HG03159 (cell line): ENCODE results near the gene NUDCD3.
A peak's percentile ranks its signal among the peaks of the same experiment; 100 is the strongest.

Experiments used
- ATAC-seq: cut with Tn5 transposase; IDR thresholded peaks from one replicate; pipeline ENCODE4 v1.9.1; 2021; ENCODE audit warnings: mild to moderate bottlenecking, moderate library complexity; ENCODE audit not compliant: unreplicated experiment

NUDCD3 gene

DNA sequence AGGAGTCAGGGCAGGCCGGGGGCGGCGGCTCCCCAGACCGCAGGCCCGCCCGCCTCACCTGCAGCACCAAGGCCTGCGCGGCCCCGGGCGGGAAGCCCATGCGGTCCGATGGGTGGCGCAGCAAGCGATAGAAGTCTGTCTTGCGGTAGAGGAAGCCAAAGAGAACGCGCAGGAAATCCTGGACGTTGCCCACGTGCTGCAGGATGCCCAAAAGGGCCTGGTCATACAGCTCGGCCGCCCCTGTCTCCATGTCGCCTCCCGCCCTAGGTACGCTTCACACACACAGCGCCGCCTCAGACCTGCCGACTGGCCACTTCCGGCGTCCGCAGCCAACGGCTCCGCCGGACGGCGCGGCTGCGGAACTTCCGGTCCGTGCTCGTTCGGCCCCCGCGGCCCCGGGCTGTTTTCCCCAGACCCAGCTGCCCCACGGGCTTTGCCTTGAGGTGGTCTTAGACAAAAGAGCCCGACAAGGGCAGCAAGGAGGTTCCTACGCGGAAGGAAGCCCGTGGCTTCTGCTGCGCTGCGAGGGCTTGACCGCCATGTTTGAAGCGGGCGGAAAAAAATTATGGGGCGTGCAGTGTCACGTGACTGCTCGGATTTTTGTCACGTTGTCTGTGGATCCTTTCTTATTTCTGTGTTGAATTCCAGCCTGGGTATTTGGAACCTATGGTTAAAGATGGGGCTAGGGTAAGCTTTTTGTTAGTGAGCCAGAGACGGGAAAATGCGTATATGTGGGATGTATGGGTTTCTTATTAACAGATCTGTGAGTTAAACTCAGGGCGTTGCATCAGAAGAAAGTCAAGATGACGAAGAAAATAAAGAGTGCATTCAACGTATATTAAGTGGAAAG, at the start of gene NUDCD3:
Gene NUDCD3 (minus strand): TSS at position 308 of the 850 bp plus-strand sequence. CDS start 58 bp downstream, at position 250.
- ATAC-seq, result peak; percentile 91

GRCh38 chr7:44539669-44540506, 49.4 kb upstream of the NUDCD3 start:
- ATAC-seq, result no peak

GRCh38 chr7:44538798-44539668, 48.6 kb upstream of the NUDCD3 start:
- no peak for ATAC-seq

- no peak for ATAC-seq
Observed at GRCh38 chr7:44538093-44538797, 47.8 kb upstream of the NUDCD3 start.

DNA sequence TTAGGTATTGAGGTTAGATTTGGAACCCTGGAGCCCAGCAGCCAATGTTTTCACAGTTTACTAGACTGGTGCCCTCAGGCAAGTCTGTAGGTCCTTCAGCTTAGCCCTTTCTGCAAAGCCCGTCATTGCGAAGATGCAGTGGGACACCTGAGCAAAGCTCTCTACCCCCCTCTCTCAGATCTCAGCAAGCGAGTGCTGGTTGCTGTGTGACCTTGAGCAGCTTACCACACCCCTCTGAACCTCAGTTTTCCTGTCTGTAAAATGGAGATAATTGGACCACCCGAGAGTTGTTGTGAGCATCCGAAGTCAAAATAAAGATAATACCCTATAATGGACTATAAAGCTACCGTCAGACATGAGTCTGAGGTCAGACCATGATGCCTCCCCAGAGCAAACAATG, 47.0 kb upstream of the NUDCD3 start:
- ATAC-seq, result no peak

DNA sequence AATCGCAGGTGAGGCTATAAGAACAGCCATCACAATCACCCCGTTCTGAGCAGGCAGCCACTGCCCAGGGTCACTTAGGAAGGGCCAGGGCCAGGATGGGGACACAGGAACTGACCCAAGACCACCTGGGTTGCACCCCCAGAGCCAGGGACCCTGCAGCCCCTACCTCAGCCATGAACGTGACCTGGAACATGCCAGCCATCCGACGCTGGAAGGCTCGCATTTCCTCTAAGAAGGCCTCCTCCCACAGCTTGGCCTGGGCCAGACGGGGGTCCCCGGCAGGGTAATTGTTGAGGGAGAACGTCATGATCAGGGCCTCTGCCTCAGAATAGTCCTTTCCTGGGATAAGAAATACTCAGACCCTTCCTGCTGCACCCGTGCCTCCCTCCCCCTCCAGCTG, 45.6 kb upstream of the NUDCD3 start:
- ATAC-seq, result no peak

DNA sequence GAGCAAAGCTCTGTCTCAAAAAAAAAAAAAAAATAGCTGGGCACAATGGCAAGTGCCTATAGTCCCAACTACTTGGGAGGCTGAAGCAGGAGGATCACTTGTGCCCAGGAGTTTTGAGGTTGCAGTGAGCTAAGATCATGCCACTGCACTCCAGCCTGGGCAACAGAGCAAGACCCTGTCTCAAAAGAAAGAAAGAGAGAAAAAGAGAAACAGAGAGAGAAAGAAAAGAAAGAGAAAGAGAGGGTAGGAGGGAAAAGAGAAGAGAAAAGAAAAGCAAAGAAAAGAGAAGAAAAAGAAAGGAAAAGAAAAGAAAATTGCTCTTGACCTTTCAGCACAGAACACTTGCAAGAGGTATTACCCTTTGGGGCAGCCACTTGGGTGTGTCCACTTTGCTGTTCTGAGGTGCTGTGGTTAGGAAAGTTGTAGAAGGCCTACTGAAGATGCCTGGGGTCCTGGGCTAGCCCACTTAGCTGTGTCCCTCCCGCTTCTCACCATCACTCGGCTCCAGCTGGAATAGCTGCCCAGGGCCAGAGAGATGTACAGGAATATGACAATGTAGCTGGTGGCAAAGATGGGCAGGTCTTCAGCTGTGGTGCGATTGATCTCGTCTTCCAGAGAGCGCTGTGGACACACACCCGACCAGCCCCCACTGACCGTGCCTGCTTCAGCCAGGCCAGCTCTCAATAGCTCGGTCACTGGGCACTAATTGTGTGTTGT, 45.0 kb upstream of the NUDCD3 start:
- ATAC-seq, result no peak

DNA sequence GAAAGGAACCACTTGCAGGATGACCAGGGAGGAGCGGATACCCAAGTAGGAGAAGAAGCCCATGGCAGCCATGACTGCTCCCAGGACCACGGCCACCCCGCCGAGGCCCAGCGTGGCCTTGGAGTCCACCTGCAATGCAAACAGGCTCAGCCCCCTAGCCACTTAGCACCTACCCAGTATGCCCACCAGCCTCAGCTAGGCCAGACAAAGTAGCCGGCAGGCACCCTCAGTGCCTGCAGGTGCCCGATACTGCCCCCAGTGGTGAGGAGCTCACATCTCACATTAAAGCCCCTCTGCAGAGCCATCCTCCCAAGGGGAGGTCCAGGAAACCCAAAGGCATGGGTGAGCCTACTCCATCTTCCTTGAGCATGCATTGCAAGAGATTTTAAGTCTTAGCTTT, 44.0 kb upstream of the NUDCD3 start:
- ATAC-seq, result peak; percentile 60

DNA sequence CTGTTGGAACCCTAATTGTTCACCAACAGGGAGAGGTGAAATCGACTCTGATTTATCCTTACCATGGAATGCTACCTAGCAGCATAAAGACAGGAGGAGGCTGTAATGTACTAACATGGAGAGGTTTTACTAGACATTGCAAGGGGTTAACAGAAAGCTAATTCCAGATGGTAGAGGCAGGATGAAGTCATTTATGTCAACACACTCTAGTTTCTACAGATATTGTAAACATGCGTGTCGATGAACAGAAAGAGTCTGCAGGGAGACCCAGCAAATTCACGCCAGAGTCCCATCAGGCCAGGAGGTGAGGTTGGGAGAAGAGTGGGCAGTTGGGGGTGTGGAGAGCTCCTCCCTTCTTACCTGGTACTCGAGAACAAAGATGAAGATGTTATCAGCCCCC, 43.6 kb upstream of the NUDCD3 start:
- ATAC-seq, result no peak

- ATAC-seq, result no peak
Observed at GRCh38 chr7:44533301-44534055, 43.0 kb upstream of the NUDCD3 start.

- no peak for ATAC-seq
Observed at GRCh38 chr7:44531421-44532380, 41.2 kb upstream of the NUDCD3 start.

DNA sequence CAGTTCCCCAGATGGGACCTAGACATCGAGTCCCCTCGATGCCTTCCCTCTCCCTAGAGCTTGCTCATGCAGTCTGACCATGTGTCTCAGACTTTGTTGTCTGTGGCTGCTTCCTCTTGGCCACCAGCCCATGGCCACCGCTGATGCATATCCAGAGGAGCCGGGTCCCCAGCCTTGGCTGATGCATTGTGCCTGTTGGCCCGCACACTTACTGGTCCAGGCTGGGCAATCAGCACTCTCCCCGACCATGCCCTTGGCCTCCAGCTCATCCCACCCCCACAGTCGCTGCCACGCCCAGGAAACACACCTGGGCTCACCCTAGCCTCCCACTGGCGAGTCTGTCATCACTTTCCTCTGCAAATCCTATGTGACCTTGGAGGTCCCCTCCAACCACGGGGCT, 40.5 kb upstream of the NUDCD3 start:
- no peak for ATAC-seq

- no peak for ATAC-seq
Observed at GRCh38 chr7:44524811-44525388, 34.4 kb upstream of the NUDCD3 start.

DNA sequence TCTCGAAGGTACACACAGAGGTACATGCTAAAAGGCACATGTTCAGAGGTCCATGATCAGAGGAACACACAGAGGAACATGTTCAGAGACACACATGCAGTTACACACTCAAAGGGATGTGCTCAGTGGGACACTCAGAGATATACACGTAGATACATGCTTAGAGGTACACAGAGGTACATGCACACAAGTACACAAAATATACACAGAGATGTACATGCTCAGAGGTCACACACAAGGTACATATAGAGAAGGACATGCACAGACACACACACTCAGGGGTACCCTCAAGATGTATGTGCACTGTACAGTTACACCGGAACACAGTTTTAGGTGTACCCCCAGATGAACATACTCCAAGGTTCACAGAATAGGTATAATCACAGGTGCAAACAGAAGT, 31.9 kb upstream of the NUDCD3 start:
- ATAC-seq, result no peak

GRCh38 chr7:44521347-44522095, 31.1 kb upstream of the NUDCD3 start:
- no peak for ATAC-seq

DNA sequence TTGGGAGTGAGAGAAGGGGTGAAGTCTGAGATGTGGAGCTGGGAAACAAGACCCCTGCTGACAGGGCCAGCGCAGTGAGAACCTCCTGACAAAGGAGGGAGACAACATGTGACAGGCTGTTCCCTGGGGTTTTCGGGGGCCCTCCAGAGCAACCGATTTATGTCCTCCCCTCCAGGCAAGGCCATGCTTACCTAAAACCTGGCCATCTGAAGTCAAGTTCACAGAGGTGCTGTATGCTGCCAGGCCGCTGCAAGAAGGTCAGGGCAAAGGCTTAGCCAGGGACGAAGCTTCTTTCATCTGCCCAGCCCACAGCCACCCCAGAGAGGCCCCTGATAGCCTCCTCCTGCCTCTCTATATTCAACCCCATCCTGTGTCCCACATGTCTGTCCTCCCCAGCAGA, 30.1 kb upstream of the NUDCD3 start:
- no peak for ATAC-seq

GRCh38 chr7:44519546-44519945, 29.1 kb upstream of the NUDCD3 start:
- no peak for ATAC-seq
